Loucy (cell line): Measurements from ENCODE around the gene CPEB2.

ENCODE experiments used
- EZH2phosphoT487 ChIP-seq: fragments of 200-600 bp; IDR thresholded peaks from 2 replicates; pipeline ENCODE4 v1.6.1; 2018; ENCODE audit warnings: antibody characterized with exemption, mild to moderate bottlenecking, moderate library complexity, borderline replicate concordance
- TF ChIP-seq, protein P1 (sequence below): fragments of 200-600 bp; sonication (generic); conservative IDR thresholded peaks from 2 replicates; pipeline ENCODE4 v1.5.1; 2014; ENCODE audit warnings: mild to moderate bottlenecking, antibody characterized with exemption, low read length

DNA sequence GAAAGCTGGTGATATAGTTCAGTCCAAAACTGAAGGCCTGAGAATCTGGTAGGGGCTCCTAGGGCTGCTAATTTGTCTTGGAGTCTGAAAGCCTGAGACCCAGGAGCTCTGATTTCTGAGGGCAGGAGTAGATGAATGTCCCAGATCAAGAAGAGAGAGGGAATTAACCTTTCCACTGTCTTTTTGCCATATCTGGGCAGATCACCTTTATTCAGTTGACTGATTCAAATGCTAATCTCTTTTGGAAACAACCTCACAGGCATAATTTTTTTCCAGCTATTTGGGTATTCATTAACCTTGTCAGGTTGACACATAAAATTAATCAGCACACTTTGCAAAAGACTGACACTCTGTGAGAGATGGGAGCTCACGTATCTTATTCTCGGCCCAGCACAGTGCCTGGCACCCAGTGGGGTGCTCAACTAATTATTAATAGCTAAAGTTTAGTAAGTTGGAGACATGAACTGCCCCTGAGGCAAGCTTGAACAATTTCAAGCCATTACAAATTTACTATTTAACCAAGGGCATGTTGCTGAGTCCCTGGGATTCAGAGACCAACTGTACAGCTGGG, 114.3 kb downstream of the CPEB2 start:
- TF ChIP-seq, protein P1, sequence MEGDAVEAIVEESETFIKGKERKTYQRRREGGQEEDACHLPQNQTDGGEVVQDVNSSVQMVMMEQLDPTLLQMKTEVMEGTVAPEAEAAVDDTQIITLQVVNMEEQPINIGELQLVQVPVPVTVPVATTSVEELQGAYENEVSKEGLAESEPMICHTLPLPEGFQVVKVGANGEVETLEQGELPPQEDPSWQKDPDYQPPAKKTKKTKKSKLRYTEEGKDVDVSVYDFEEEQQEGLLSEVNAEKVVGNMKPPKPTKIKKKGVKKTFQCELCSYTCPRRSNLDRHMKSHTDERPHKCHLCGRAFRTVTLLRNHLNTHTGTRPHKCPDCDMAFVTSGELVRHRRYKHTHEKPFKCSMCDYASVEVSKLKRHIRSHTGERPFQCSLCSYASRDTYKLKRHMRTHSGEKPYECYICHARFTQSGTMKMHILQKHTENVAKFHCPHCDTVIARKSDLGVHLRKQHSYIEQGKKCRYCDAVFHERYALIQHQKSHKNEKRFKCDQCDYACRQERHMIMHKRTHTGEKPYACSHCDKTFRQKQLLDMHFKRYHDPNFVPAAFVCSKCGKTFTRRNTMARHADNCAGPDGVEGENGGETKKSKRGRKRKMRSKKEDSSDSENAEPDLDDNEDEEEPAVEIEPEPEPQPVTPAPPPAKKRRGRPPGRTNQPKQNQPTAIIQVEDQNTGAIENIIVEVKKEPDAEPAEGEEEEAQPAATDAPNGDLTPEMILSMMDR, result no peak
- TF ChIP-seq EZH2phosphoT487, result no peak
